Heart left ventricle (tissue), 13 donors: ENCODE data around the gene ADAMTSL1.

Source experiments
- POLR2A ChIP-seq, 2 donors: fragments of 450-650 bp; IDR thresholded peaks; one replicate each; pipeline ENCODE4 v1.6.1; 2017; ENCODE audit warnings: antibody characterized with exemption in 2 of 2, mild to moderate bottlenecking in 2 of 2, moderate library complexity in 2 of 2
- TF ChIP-seq, protein P1 (sequence below), 12 donors: fragments of 200-600 bp; sonication (generic) in 4 of 12; IDR thresholded peaks; one replicate each; pipeline versions ENCODE4 v1.5.0 to v1.8.0; 2018 to 2022; ENCODE audit warnings: antibody characterized with exemption in 12 of 12, mild to moderate bottlenecking in 5 of 12
- donor health status: ischemic (EF 13 %, LVEDD 7.1; RV severe dilation, severe dysfunction).
- donor health status: DM: no; HTN: yes; CAD: no.
- donor health status: DM: no; HTN: no; CAD: no.
- donor health status: ischemic (EF 25% LVEDD 6.9; RV normal size, moderate dysfunction).
- donor health status: ischemic (EF 25% LVEDD 5.7; RV mildly dilated, moderate dysfunction).
- donor health status: ischemic (EF 35%, LVEDD 5.7; RV mildly dilated, moderate dysfunction).
- donor health status: nonischemic (EF 11% LVEDD 7.7; RV severe dilation, severe dysfunction).
- donor health status: DM: yes; HTN: yes; CAD: no.
- donor health status: PGD.
- donor health status: ischemic (EF 29% LVEDD 5.4; RV normal size, mild dysfunction).
- donor health status: nonischemic (EF 23%, LVEDD 6.1; RV moderate dilation, normal function).

DNA sequence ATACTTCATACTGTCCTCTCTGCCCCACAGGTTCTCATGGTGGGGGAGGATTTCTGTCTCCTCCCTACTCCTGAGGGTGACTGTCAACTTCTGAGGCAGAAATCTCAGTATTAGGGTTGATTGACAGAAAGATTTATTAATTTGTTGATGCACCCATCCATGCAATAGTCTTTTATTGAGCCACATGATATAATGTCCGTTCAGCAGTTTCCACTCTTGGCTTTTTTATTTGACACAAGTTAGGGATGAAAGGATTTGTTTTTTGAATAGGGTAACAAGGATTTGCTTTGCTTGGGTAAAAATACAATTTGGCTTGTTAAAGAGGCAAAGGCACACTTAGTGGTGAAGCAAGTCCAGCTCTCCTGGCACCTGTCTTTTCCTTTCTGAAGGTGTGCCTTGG lies 125.0 kb downstream of the ADAMTSL1 start:
- TF ChIP-seq, protein P1, sequence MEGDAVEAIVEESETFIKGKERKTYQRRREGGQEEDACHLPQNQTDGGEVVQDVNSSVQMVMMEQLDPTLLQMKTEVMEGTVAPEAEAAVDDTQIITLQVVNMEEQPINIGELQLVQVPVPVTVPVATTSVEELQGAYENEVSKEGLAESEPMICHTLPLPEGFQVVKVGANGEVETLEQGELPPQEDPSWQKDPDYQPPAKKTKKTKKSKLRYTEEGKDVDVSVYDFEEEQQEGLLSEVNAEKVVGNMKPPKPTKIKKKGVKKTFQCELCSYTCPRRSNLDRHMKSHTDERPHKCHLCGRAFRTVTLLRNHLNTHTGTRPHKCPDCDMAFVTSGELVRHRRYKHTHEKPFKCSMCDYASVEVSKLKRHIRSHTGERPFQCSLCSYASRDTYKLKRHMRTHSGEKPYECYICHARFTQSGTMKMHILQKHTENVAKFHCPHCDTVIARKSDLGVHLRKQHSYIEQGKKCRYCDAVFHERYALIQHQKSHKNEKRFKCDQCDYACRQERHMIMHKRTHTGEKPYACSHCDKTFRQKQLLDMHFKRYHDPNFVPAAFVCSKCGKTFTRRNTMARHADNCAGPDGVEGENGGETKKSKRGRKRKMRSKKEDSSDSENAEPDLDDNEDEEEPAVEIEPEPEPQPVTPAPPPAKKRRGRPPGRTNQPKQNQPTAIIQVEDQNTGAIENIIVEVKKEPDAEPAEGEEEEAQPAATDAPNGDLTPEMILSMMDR (IDR thresholded peaks at IDR 0.05) = no peak
- no peak for TF ChIP-seq POLR2A (IDR thresholded peaks at IDR 0.05)
